NCI-H748 (cell line): Measurements from ENCODE around the gene OR9Q1.
"Not testable (repeated sequence)": the region's sequence is repeated elsewhere in the genome, so short reads cannot be mapped to it uniquely, and the experiment has no call there.

Experiments used
- DNase-seq: peaks from one replicate; lab custom pipeline; 2025; ENCODE audit not compliant: unreplicated experiment; lab: John Stamatoyannopoulos, UW

Gene OR9Q1

DNA sequence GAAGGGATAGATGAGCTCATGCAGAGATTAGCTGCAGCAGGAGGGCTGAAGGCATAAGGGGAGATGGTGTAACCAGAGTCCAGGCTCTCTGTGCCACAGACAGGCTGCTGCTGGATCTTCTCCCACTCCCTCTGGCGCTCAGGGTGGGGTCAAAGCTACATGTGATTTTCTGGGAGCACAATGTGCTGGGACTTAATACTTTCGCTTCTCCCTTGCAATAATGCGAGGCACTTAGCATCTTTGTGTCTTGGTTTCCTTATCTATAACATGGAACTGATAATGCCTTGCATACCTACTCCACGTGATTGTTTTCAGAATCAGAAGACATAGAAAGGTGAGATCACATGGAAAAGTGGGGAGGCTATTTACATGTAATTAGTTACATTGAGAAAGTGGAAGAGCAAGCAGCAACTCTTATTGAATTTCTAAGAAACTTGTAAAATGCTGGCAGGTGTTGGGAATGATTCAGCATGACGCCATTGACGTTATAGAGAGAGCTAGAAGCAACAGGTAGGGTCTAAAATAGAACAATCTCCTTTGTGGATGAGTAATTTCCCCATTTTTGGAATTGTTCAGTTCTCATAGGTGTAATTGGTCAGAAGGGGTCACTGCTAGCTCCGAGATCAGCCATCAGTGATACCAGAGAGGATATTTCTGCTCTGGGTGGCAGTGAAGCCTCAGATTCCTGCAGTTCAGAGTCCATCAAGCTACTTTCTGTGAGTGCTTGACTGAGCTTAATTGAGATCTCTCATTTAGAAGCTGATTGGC lies 109.8 kb downstream of the OR9Q1 start:
- no peak for DNase-seq

DNA sequence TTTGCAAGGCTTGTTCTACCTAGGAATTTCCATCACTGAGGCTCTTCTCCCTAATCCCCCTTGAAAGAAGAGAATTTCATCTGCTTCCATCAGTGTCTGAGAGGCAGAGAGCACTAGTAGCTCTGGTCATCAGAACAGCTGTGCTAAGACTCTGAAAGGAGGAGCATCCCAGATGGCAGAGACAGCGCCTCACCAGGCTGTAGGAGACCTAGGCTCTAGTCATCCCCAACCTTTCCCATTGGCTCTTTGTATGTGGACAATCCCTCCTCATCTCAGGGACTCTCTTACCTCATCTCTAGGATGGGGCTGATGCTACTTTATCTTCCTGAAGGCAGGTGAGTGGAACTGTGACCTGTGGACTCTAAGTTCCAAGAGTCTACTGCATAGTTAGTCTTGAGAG lies 110.5 kb downstream of the OR9Q1 start:
- no peak for DNase-seq

DNA sequence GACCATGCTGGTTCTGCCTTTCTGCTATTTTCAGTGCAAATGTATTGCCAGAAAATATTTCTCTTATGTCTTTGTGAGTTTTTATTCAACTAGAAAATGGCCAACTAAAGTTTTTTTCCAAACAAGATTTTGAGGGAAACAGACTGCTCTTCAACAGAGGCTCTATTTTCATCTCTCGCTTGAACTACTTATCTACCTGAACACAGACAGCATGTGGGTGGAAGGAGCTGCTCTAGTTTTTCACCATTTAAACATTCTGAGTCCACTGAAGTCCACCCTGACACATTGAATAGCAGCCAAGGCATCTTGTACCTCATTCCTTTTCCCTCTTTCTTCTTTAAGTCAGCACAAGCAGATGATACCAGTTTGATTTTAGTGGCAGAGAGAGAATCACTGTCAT lies 111.5 kb downstream of the OR9Q1 start:
- no peak for DNase-seq

DNA sequence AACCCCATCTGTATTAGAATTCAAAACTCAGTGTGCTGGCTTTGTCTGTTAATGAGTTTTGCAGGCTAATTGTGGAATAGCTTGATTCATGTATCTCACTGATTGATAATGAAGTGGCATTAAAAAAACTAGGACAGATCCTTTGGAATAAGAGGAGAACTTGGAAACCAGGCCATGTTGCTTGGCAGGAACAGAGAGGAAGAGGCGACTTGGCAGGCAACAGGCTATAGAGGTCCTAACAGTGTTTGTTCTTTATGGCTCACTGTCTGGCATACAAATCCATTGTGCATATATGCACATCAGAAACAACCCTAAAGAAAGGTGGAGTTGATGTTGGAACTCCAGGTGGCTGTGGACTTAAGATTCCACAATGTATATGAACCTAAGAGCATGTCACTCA lies 119.1 kb downstream of the OR9Q1 start:
- no peak for DNase-seq

DNA sequence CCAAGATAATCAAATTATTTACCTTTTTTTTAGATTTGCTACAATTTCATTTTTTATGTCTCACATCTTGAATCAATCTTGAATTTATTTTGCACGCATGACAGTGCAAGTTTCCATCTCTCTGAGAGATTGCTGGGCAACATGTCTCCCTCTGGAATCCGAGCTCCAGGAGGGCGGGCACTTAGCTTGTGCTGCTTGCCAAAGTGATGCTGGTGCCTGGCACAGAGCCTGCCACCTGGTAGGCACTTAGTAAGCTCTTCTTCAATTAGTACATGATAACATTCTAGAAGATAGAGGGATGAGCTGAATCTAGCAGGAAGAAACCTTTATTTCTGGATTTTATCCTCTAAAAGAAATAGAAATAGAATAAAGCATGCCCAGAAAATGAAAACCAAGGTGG lies 129.1 kb downstream of the OR9Q1 start:
- no peak for DNase-seq

DNA sequence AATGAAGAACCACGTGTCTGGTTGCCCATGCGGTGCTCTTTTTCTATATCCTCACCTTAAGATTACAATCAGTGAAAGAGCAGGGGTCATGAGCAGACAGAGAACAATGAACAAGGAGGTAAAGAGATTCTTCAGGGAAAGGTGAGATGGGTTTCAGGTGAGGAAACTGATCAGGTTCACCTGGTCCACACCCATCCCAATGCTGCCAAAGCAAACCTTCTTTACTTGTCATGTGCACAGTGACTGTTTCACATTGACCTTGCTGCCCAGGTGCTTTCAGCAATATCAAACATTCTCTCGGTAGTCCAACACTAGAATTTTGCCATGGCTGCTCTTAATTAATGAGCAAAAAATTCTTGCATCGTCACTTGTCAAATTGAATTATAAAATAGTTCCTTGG lies 140.7 kb downstream of the OR9Q1 start:
- no peak for DNase-seq

DNA sequence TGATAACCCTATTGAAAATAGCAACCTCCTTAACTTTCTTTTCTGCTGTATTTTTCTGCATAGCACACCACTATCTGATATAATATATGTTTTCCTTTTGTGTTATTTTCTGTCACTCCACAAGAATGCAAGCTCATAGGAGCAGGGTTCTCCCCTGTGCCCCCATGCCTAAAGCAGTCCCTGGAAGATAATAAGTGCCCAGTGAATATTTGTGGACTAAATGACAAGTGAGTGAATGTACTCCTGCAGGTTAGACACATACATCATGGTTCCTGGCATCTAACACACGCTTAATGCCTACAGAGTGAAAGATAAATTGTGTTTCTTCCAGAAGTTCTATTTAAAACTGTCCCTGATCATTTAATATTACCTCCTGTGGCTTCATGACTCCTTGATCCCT lies 141.3 kb downstream of the OR9Q1 start:
- no peak for DNase-seq

DNA sequence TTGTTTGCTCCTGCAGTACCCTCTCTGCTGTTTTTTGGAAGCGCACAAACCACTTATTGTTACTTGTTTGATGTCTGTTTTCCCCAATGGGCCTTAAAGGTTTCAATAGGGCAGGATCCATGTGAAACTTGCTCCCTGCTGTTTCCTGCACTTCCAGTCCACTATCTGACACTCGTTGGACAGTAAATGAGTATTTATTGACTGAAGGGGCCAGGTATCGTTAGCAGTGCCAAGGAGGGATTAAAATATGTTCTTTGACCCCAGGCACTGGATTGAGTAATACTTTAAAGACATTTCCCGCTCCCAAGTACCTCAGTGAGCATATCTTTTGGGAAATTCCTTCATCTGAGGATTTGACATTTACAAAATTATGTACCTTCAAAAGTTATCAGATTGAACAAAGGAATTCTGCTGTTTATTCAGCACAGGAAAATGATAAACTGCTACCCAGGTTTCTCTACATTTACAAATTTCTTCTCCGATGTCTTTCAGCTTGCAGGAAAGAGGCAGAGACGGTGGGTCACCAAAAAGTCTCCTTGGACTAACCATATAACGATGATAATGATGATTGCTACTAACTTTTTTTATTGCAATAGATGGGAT lies 141.9 kb downstream of the OR9Q1 start:
- no peak for DNase-seq

DNA sequence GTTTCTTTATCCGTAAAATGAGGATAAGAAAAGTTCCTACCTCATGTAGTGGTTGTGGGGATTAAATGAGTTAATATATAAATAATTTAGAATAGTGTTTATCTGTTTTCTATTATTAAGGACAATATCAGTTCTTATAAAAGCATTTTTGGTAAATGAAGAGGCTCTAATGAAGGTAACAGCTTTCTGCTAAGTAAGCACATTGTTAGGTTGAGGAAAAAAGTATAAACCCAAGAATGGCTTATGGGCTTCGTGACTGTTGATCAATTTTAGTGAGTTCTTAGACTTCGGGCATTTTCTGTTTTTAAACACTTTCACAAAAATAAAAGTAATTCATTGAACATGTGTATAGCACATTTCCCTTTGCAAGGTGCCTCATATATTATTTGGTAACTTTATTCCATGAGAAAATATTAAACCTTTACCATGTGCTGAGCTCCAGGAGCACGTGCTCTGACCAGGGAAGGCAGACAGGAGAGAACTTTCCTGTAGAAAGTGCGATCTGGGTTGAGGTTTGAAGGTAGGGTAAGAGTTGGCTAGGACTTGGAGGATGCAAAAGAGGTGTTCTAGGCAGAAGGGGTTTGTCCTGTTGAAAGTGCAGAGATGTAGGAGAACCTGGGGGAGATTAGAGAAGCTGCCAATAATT lies 153.9 kb downstream of the OR9Q1 start:
- no peak for DNase-seq

DNA sequence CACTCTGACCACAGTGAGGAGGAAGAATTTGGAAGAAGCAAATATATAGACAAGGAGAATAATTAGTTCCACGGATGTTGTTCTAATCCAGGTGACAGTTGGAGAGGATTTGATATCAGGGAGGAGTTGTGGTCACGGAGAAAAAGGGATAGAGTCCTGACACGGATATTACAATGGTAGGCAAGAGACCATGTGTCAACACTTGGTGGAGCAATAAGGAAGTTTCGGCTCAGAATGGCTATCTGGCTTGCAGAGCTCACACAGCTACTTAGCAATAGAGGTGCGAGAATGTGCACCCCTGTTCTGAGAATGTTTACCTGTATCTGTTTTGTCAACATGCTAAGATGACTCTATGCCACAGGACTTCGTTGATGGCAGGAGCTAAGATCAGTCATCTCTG lies 154.8 kb downstream of the OR9Q1 start:
- DNase-seq = no peak

DNA sequence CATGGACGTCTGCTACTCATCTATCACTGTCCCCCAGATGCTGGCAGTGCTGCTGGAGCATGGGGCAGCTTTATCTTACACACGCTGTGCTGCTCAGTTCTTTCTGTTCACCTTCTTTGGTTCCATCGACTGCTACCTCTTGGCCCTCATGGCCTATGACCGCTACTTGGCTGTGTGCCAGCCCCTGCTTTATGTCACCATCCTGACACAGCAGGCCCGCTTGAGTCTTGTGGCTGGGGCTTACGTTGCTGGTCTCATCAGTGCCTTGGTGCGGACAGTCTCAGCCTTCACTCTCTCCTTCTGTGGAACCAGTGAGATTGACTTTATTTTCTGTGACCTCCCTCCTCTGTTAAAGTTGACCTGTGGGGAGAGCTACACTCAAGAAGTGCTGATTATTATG lies 156.0 kb downstream of the OR9Q1 start:
- DNase-seq = peak; percentile 37

DNA sequence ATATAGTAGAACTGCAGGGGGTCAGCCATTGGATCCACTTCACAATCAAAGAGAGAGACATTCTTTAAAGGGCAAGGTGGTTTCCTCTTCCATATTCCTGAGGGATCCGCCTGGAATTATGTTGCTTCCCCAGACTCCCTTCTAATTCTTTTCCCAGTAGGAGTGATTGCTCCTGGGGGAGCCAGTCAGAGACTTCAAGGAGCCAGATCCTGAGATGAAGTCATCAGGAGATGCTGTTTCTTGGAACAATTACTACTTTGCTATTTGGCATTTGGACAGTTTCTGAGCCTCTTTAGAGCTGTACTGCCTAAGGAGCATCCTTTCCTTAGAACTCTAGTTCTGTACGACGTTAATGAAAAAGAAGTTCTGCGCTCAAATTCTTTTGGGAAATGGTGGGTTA lies 163.3 kb downstream of the OR9Q1 start:
- no peak for DNase-seq

DNA sequence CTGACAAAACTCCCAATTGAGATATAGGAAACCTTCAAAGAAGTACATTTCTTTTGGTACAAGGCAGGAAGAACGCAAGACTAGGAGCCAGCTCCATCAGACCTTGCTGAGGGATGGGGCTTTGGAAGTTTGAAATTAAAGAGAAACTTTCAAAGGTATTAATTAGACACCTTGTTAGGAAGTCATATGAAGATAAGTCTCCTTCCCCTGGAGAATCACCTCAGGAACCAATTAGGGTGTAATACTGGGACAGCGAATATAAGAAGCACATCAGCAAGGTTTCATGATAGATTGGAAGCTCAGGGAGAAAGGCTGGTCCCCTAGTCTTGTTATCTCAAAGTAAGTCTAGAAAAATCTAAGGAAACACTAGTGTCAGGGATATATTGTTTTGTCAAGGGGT lies 165.1 kb downstream of the OR9Q1 start, which contains the start of gene OR9Q2:
Gene OR9Q2 (plus strand): TSS at position 301 of the 400 bp plus-strand sequence. CDS start 1,421 bp downstream, outside the sequence.
- no peak for DNase-seq

DNA sequence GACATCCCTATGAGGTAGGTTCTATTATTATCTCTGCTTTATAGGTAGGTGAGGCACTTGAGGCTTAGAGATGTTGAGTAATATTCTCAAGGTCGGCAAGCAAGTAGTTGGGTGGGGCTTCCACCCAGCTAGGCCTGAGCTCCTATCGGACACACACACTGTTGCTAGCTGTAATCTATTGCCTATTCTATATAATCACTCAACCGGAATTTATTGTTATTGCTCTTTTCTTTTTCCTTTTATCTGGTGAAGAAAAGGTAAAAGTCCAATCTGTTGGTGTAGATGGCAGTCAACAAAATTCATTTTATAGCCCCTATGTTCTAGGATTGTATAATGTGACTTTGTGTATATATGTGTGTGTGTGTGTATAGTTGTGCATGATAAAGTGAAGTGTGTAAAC lies 168.5 kb downstream of the OR9Q1 start:
- DNase-seq = no peak

DNA sequence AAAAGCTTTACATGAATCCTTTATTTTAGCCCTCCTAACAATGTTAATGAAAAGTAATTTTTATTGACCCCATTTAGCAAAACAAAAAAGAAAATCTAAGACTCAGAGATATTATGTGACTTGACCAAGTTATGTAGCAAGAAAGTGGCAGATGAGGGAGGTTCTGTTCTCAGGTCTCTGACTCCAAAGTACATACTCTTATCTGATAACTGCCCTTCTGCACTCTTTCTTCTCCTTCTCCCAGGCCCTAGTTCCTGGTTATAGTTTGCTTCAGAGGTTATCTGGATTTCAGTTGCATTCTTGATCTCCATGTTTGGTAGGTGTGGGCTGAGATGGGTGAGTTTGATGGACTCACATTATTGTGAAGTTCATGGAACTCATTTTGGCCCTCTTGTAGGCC lies 169.7 kb downstream of the OR9Q1 start:
- no peak for DNase-seq

DNA sequence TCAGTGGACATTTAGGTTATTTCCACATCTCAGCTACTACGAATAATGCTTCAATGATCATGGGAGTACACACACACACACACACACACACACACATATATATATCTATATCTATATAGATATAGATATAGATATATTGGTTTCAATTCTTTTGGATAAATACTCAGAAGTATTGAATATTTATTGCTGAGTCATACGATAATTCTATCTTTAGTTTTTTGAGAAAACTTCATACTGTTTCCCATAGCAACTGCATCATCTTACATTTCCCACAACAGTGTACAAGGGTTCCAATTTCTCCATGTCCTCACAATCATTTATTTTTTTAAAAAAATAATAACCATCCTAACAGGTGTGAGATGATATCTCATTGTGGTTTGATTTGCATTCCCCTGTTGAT lies 172.3 kb downstream of the OR9Q1 start:
- DNase-seq = no peak

DNA sequence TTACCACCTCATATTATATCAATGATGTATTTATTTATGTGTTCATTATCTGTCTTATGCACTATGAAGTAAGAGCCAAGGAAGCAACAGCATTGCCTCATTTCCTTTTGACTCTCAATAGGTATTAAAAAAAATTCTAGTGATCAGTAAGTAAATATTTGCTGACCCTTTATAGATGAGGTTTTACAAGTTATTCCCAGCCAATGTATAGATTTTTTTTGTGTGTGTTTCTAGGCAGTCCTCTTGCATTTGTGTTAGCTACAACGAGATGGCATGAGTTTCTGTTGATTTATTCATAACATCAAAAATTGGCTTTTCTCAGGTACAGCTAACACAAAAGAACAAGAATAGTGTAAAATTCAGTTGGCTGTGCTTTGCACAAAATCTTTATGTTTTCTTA lies 175.6 kb downstream of the OR9Q1 start:
- DNase-seq = no peak

DNA sequence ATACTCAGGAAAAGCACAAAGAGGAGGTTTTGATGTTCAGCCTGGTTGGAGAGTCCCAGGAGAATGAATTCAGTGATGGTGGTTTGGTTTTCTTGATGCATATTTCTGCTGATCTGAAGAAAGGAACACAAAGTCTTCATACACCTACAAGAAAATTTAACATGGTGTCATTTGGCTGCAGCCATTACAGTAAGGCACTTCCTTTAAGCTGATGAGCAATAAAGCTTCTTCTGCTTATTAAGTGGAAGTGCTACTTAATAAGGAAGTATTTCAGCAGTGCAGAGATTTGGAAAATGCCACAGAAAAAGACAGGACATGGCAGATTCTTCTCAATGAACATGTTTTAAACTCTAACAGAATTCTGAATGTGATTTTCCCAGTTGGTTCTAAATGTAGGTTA lies 180.4 kb downstream of the OR9Q1 start, which contains the start of gene OR1S2:
Gene OR1S2 (minus strand): TSS at position 101 of the 400 bp plus-strand sequence. CDS start 0 bp downstream, at position 101.
- no peak for DNase-seq

DNA sequence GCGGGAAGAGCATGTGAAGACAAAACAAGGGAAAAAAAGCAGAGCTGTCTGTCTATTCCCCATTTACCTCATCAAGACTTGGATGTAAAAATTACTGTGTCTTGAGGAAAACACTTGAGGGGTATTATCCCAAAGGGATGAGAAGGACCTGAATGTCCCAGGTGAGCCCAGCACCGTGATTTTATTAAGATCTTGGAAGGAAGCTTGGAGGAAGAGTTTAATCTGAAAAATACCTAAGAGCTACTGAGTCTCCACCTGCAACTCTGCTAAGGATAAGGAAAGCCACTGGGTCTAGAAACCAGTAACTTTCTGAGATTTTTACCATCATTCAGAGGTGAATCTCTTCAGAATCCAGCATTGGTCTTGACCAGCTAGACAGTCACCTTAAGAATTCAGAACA lies 188.7 kb downstream of the OR9Q1 start, which contains the start of gene OR1S1:
Gene OR1S1 (plus strand): TSS at position 301 of the 400 bp plus-strand sequence.
- DNase-seq = not testable (repeated sequence)

DNA sequence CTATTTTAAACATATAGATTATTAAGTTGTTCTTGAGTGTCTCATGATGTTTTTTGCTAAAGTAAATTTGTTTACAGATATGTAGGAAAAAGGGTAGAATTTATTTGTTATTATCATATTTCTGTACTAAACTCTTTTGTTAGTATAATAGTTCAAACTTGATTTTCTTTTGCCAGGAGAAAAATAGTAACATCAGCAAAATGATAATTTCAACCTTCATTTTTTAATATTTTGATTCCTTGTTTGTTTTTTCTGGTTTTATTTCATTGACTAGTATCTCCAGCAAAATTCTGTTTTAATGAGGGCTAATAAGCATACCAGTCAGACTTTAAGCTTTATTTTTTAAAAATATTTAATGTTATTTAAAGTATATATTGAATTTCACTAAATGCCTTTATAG lies 192.8 kb downstream of the OR9Q1 start:
- no peak for DNase-seq

DNA sequence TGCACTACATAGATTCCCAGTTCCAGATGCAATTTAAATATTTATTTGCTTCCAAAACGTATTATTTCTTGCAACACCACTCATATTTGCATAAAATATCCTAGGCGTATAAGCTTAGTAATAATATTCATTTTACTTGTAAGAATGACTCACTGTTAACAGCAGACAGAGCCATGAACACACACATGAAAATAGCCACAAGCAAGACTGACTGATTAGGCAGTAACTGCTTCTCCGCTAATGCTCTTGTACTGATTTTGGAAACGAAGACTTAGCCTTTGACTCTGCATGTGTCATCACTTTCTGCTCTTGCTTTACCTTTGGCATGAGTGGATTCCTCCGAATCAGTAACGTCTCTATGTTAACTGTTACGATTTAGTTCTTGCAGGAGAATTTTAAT lies 199.0 kb downstream of the OR9Q1 start:
- no peak for DNase-seq

DNA sequence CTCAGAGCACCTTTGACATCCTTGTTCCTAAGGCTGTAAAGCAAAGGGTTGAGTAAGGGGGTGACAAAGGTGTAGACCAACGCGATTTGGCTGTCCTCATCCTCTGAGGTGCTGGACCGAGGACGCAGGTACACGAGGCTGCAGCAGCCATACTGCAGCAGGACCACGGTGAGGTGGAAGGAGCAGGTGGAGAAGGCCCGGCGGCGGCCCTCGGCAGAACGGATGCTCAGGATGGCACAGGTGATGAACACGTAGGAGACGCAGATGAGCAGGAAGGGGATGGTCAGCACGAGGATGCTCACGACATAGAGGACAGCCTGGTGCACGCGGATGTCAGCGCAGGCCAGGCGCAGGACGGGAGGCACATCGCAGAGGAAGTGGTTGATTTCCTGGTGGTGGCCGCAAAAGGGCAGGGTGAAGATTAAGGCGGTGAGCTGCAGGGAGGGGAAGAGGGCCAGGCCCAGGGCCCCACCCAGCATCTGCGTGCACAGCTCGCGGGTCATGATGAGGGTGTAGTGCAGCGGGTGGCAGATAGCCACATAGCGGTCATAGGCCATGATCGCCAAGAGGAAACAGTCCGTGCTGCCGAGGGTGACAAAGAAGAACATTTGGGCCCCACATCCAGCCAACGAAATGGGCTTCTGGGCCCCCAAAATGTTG lies 204.4 kb downstream of the OR9Q1 start:
- no peak for DNase-seq
